ENCODE results near the gene TMEM201.

GRCh38 chr1:9590201-9590600 lies 1.5 kb downstream of the TMEM201 start:
- no peak for TF ChIP-seq CTCF (IDR thresholded peaks at IDR 0.05)
- TF ChIP-seq POLR2A (IDR thresholded peaks at IDR 0.05), result no peak
